H9 (cell line): ENCODE data around the gene DUSP6. TPM values are rescaled to one million over a fixed set of nuclear protein-coding genes. Genes with fewer than 3 reads are reported as not detected.

ENCODE experiments used
- DNase-seq: peaks from one replicate; pipeline ENCODE4 v3.0.0-alpha.2; 2017
- H2AFZ ChIP-seq: one replicate; pipeline ENCODE4 v1.6.1; 2013; ENCODE audit warnings: mild to moderate bottlenecking, low read length, control low read depth, moderate library complexity
- H2AK5ac ChIP-seq: 2 replicates; pipeline ENCODE4 v1.6.1; 2013; ENCODE audit warnings: low read length, control low read depth, mixed read lengths; ENCODE audit not compliant: insufficient read length
- H2BK120ac ChIP-seq: one replicate; pipeline ENCODE4 v1.6.1; 2013; ENCODE audit warnings: low read depth, mild to moderate bottlenecking, low read length, control low read depth, inconsistent platforms; ENCODE audit not compliant: poor library complexity, severe bottlenecking
- H2BK12ac ChIP-seq: 2 replicates; pipeline ENCODE4 v1.6.1; 2013; ENCODE audit warnings: low read length, control low read depth, mixed read lengths, low read depth; ENCODE audit not compliant: insufficient read length
- H2BK15ac ChIP-seq: 2 replicates; pipeline ENCODE4 v1.6.1; 2013; ENCODE audit warnings: low read depth, low read length, control low read depth
- H2BK20ac ChIP-seq: one replicate; pipeline ENCODE4 v1.6.1; 2013; ENCODE audit warnings: low read depth, mild to moderate bottlenecking, low read length, control low read depth, inconsistent platforms; ENCODE audit not compliant: poor library complexity, severe bottlenecking
- H2BK5ac ChIP-seq: 2 replicates; pipeline ENCODE4 v1.6.1; 2013; ENCODE audit warnings: low read length, control low read depth, mixed read lengths; ENCODE audit not compliant: insufficient read length
- H3K14ac ChIP-seq: 2 replicates; pipeline ENCODE4 v1.6.1; 2013; ENCODE audit warnings: low read length, control low read depth; ENCODE audit not compliant: insufficient read depth
- H3K18ac ChIP-seq: 2 replicates; pipeline ENCODE4 v1.6.1; 2013; ENCODE audit warnings: low read depth, mild to moderate bottlenecking, mixed read lengths, low read length, control low read depth; ENCODE audit not compliant: insufficient read length
- H3K23ac ChIP-seq: 2 replicates; pipeline ENCODE4 v1.6.1; 2013; ENCODE audit warnings: low read length, control low read depth, mixed read lengths, low read depth; ENCODE audit not compliant: insufficient read length
- H3K23me2 ChIP-seq: 2 replicates; pipeline ENCODE4 v1.6.1; 2013; ENCODE audit warnings: low read depth, mild to moderate bottlenecking, mixed read lengths, low read length, control low read depth; ENCODE audit not compliant: insufficient read length, poor library complexity, severe bottlenecking
- H3K27ac ChIP-seq: 2 replicates; pipeline ENCODE4 v1.5.1; 2013; ENCODE audit warnings: low read length, control low read depth, mixed read lengths, low read depth; ENCODE audit not compliant: insufficient read length
- H3K27me3 ChIP-seq: 2 replicates; pipeline ENCODE4 v1.6.1; 2013; ENCODE audit warnings: low read length, control low read depth, inconsistent platforms; ENCODE audit not compliant: insufficient read depth
- H3K4ac ChIP-seq: 2 replicates; pipeline ENCODE4 v1.6.1; 2013; ENCODE audit warnings: low read depth, mild to moderate bottlenecking, control low read depth, inconsistent platforms, low read length, moderate library complexity
- H3K4me1 ChIP-seq: 2 replicates; pipeline ENCODE4 v1.6.1; 2013; ENCODE audit warnings: low read length, control low read depth, inconsistent platforms; ENCODE audit not compliant: insufficient read depth
- H3K4me2 ChIP-seq: 2 replicates; pipeline ENCODE4 v1.6.1; 2013; ENCODE audit warnings: low read length, control low read depth, mixed read lengths; ENCODE audit not compliant: insufficient read length, insufficient read depth
- H3K56ac ChIP-seq: 2 replicates; pipeline ENCODE4 v1.6.1; 2013; ENCODE audit warnings: low read depth, mild to moderate bottlenecking, mixed read lengths, low read length, control low read depth; ENCODE audit not compliant: insufficient read length
- H3K79me1 ChIP-seq: 2 replicates; pipeline ENCODE4 v1.6.1; 2013; ENCODE audit warnings: low read depth, mild to moderate bottlenecking, moderate library complexity, low read length, control low read depth, inconsistent platforms; ENCODE audit not compliant: insufficient read depth, poor library complexity, severe bottlenecking
- H3K79me2 ChIP-seq: 2 replicates; pipeline ENCODE4 v1.6.1; 2013; ENCODE audit warnings: low read length, control low read depth, inconsistent platforms; ENCODE audit not compliant: insufficient read depth
- H3K9ac ChIP-seq: 2 replicates; pipeline ENCODE4 v1.6.1; 2013; ENCODE audit warnings: low read length, control low read depth, mixed read lengths; ENCODE audit not compliant: insufficient read length; ENCODE audit errors: extremely low read depth
- H3K9me3 ChIP-seq: one replicate; pipeline ENCODE4 v1.6.1; 2013; ENCODE audit warnings: low read depth, low read length, inconsistent platforms; ENCODE audit not compliant: control insufficient read depth
- H3T11ph ChIP-seq: one replicate; pipeline ENCODE4 v1.6.1; 2013; ENCODE audit warnings: mild to moderate bottlenecking, low read length, control low read depth, inconsistent platforms
- H4K20me1 ChIP-seq: one replicate; pipeline ENCODE4 v1.6.1; 2013; ENCODE audit not compliant: control insufficient read depth, insufficient read length, insufficient read depth
- H4K5ac ChIP-seq: 2 replicates; pipeline ENCODE4 v1.6.1; 2013; ENCODE audit warnings: low read depth, mild to moderate bottlenecking, mixed read lengths, low read length, control low read depth; ENCODE audit not compliant: insufficient read length
- H4K8ac ChIP-seq: replicated peaks from 2 replicates; pipeline ENCODE4 v1.6.1; 2013; ENCODE audit warnings: low read length, control low read depth, mixed read lengths, low read depth; ENCODE audit not compliant: insufficient read length
- H4K91ac ChIP-seq: 2 replicates; pipeline ENCODE4 v1.6.1; 2013; ENCODE audit warnings: low read depth, mild to moderate bottlenecking, moderate library complexity, mixed read lengths, low read length, control low read depth; ENCODE audit not compliant: insufficient read length
- H3K27ac Mint-ChIP-seq, 3 experiments: 2 replicates in 2 of 3; 3 replicates in 1 of 3; pipeline ENCODE4 v1.8.0; 2020 to 2021; ENCODE audit warnings: mixed read lengths in 3 of 3, mild to moderate bottlenecking in 1 of 3, moderate library complexity in 1 of 3
- H3K27me3 Mint-ChIP-seq: 2 replicates; pipeline ENCODE4 v1.8.0; 2021; ENCODE audit warnings: low read depth, mild to moderate bottlenecking, moderate library complexity, mixed read lengths
- H3K36me3 Mint-ChIP-seq, 3 experiments: 2 replicates in 2 of 3; 3 replicates in 1 of 3; pipeline ENCODE4 v1.8.0; 2020 to 2021; ENCODE audit warnings: low read depth in 3 of 3, mixed read lengths in 3 of 3; ENCODE audit not compliant: insufficient read depth in 1 of 3
- H3K4me1 Mint-ChIP-seq, 2 experiments: 2 replicates each; pipeline ENCODE4 v1.8.0; 2020; ENCODE audit warnings: mixed read lengths in 2 of 2
- H3K4me3 Mint-ChIP-seq, 2 experiments: 2 replicates in 1 of 2; 3 replicates in 1 of 2; pipeline ENCODE4 v1.8.0; 2020 to 2021; ENCODE audit warnings: mild to moderate bottlenecking in 2 of 2, mixed read lengths in 2 of 2, moderate library complexity in 1 of 2
- H3K9me3 Mint-ChIP-seq, 2 experiments: 2 replicates in 1 of 2; 3 replicates in 1 of 2; pipeline ENCODE4 v1.8.0; 2020; ENCODE audit warnings: mild to moderate bottlenecking in 2 of 2, mixed read lengths in 2 of 2, moderate library complexity in 1 of 2
- WGBS: extraction: QIAGEN DNeasy Blood & Tissue Kit; methylation state at CpG from one replicate; pipeline ENCODE4 v1.1.7; 2013; ENCODE audit warnings: missing lambda C conversion rate, low lambda C conversion rate, mixed read lengths; ENCODE audit not compliant: insufficient read length; ENCODE audit errors: extremely low coverage; 5-methylcytosine and 5-hydroxymethylcytosine counted together
- total RNA-seq: library from RNA; stranded (reverse); gene quantifications from 2 replicates; pipeline ENCODE4 v1.2.1, GENCODE V29; 2021
- TF ChIP-seq, protein P1 (sequence below): fragments of 200-600 bp; sonication (generic); conservative IDR thresholded peaks from 3 replicates; pipeline ENCODE4 v1.8.0; 2021; ENCODE audit warnings: antibody characterized with exemption, mild to moderate bottlenecking

DUSP6 gene
- total RNA-seq, 1 experiment from 2014 or later: 35.3 TPM

DNA sequence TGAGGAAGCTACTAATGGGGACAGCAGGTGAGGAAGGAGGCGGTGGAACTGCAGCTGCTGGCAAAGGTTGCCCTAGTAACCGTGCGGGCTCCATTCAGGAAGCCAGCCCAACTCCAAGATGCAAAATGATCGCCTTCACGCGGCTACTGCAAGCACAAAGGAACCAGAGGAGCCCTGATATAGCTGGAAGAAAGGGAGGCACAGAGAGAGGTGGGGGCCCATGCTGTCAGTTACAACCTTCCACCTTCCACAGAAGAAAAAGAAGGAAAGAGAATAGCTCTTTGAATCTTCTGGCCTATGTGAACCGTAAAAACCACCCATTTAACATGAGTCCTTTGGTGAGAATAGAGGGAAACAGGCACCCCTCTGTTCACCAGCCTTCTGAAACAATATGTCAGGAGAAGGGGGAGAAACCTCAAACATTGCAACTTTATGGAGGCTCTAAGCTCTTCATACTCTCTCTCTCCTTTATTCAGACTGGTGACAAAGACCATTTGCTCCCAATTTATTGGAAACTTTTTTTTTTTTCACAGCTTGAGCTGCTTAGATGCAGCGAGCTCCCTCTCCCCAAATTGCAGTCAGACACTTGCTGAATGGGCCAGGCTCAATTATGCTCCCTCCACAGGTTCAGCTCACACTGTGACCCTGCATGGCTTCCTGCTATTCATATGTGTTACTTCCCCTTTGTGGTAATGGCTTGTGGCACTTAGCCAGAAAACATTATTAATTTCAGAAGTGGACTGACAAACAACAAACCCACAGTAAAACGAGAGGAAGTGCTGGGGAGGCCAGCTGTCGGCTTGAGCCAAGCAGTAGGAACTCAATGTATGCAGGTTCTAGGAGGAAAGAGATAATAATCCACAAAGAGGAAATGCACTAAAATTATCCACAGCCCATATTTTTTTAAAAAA is 6.2 kb downstream of the DUSP6 start:
- H3K27ac Mint-ChIP-seq: peak overlapping the region; percentile 67 to 97 (median 74); a peak in 5 of 7 replicates
- Histone ChIP-seq H2BK120ac (no peak overlapping the region), H4K91ac (no peak overlapping the region), H4K8ac (no peak overlapping the region), H4K5ac (no peak overlapping the region), H3K4me2 (peak overlapping the region; percentile 28), H3K56ac (no peak overlapping the region), H3K27me3 (no peaks in the 10 kb centered on the region), H3K27ac (peak overlapping the region; percentile 52), H3K14ac (no peak overlapping the region), H3K23me2 (no peaks in the 10 kb centered on the region), H2BK20ac (no peak overlapping the region), H3K9me3 (no peaks in the 10 kb centered on the region), H3K18ac (no peak overlapping the region), H3T11ph (no peak overlapping the region), H2AK5ac (no peak overlapping the region), H2AFZ (no peak overlapping the region), H3K79me1 (no peaks in the 10 kb centered on the region), H3K4ac (no peak overlapping the region), H3K79me2 (peaks cover 18% of the 10 kb centered on the region; the same call in 1 of the 2 replicates), H3K23ac (no peak overlapping the region), H3K9ac (no peak overlapping the region), H2BK5ac (no peak overlapping the region), H2BK15ac (no peak overlapping the region), H2BK12ac (no peak overlapping the region), H4K20me1 (peaks cover 3% of the 10 kb centered on the region), H3K4me1 (peaks cover 14% of the 10 kb centered on the region; the same call in 1 of the 2 replicates)
- TF ChIP-seq, protein P1, sequence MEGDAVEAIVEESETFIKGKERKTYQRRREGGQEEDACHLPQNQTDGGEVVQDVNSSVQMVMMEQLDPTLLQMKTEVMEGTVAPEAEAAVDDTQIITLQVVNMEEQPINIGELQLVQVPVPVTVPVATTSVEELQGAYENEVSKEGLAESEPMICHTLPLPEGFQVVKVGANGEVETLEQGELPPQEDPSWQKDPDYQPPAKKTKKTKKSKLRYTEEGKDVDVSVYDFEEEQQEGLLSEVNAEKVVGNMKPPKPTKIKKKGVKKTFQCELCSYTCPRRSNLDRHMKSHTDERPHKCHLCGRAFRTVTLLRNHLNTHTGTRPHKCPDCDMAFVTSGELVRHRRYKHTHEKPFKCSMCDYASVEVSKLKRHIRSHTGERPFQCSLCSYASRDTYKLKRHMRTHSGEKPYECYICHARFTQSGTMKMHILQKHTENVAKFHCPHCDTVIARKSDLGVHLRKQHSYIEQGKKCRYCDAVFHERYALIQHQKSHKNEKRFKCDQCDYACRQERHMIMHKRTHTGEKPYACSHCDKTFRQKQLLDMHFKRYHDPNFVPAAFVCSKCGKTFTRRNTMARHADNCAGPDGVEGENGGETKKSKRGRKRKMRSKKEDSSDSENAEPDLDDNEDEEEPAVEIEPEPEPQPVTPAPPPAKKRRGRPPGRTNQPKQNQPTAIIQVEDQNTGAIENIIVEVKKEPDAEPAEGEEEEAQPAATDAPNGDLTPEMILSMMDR: no peak
- DNase-seq: peak; percentile 92
- H3K4me1 Mint-ChIP-seq: peaks cover 71 to 77% of the 10 kb centered on the region in 2 experiments
- peaks cover 19 to 43% (median 35%) of the 10 kb centered on the region in 3 experiments; a peak in 6 of 7 replicates for H3K36me3 Mint-ChIP-seq
- peaks cover 0 to 19% of the 10 kb centered on the region in 2 experiments; a peak in 4 of 5 replicates for H3K9me3 Mint-ChIP-seq
- no CpG with 5 or more reads among the region's 10 CpGs for WGBS
- peaks cover 94% of the 10 kb centered on the region for H3K27me3 Mint-ChIP-seq
- peak overlapping the region; percentile 0 to 100; a peak in 4 of 5 replicates for H3K4me3 Mint-ChIP-seq
